Prostate gland (tissue), 2 donors: ENCODE measurements around the gene SLC39A7.

Source experiments
- POLR2A ChIP-seq: fragments of 450-650 bp; IDR thresholded peaks from one replicate; pipeline ENCODE4 v1.6.1; 2016; ENCODE audit warnings: antibody characterized with exemption, mild to moderate bottlenecking
- TF ChIP-seq, protein P1 (sequence below), 4 experiments: fragments of 200-600 bp in 2 of 4; fragments of 450-650 bp in 2 of 4; sonication (generic) in 2 of 4; IDR thresholded peaks; 1 replicate in 3 of 4; 2 replicates in 1 of 4; pipeline ENCODE4 v1.5.1; 2016 to 2019; ENCODE audit warnings: antibody characterized with exemption in 4 of 4, mild to moderate bottlenecking in 2 of 4, moderate library complexity in 2 of 4

DNA sequence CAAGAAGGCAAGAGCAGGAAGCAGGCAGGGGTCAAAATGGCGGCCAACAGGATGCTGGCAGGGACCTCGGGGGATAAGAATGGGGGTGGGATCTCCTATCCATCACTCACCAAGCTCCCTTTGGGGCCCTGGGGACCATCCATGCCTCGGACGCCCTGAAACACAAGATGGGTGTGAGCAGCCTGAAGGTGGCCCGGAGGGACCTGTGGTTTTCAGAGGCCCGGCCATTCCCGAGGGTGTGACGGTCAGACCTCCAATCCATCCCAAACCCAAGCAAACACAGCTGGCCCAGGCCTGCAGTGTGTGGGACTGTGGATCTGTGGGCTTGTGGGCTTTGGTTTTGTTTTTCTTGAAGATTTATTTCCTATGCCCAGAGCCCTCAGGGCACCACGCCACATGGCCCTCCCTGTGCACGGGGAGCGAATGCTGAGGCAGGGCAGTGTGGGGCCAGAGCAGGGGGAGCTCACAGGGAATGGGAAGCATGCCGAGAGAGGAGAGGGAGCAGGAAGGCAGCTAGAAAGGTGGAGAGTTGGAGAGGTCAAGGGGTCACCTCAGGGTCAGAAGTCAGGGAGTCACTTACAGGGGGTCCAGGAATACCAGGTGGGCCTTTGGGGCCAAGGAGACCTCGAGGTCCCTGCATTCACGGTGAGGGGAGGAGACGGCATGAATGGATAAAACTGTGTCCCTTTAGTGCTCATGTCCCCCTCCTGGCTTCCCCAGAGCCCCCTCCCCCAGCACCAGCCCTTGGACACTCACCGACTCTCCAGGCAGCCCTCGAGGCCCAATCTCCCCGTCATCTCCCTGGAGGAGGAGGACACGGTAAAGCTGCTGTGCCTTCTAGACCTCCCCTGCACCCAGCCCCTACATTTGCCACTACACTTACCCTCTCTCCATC, 22.9 kb upstream of the SLC39A7 start:
- TF ChIP-seq, protein P1, sequence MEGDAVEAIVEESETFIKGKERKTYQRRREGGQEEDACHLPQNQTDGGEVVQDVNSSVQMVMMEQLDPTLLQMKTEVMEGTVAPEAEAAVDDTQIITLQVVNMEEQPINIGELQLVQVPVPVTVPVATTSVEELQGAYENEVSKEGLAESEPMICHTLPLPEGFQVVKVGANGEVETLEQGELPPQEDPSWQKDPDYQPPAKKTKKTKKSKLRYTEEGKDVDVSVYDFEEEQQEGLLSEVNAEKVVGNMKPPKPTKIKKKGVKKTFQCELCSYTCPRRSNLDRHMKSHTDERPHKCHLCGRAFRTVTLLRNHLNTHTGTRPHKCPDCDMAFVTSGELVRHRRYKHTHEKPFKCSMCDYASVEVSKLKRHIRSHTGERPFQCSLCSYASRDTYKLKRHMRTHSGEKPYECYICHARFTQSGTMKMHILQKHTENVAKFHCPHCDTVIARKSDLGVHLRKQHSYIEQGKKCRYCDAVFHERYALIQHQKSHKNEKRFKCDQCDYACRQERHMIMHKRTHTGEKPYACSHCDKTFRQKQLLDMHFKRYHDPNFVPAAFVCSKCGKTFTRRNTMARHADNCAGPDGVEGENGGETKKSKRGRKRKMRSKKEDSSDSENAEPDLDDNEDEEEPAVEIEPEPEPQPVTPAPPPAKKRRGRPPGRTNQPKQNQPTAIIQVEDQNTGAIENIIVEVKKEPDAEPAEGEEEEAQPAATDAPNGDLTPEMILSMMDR (IDR thresholded peaks at IDR 0.05), result no peak
- TF ChIP-seq POLR2A, result no peak
